ENCODE measurements around the gene MSGN1. TPM values are rescaled to one million over a fixed set of nuclear protein-coding genes. Genes with fewer than 3 reads are reported as not detected.

The MSGN1 gene
- total RNA-seq: not detected
- long read RNA-seq: 0 reads

- ATAC-seq: no peak
- intact Hi-C loops (cut with DNase I): no loop called here
- no peak for DNase-seq (ENCODE audit: missing footprints)
These were observed at the start of gene MSGN1 for GRCh38 chr2:17816396-17817245. TSS of gene MSGN1 (plus strand) at chr2:17816460. CDS start at chr2:17816519, 59 bp downstream.

GRCh38 chr2:17768894-17769293, 47.4 kb upstream of the MSGN1 start:
- intact Hi-C loops (cut with DNase I): loop anchor here (5.0 kb wide), 1 partner anchor 53 kb away; no protein-coding TSS in a partner anchor
- no peak for DNase-seq (ENCODE audit: missing footprints)
- no peak for ATAC-seq

- no peak for ATAC-seq
- intact Hi-C loops (cut with DNase I): no loop called here
These were observed 44.3 kb upstream of the MSGN1 start for GRCh38 chr2:17771956-17772355.

GRCh38 chr2:17772532-17772931, 43.7 kb upstream of the MSGN1 start:
- intact Hi-C loops (cut with DNase I): no loop called here
- no peak for DNase-seq (ENCODE audit: missing footprints)
- no peak for ATAC-seq

More at GRCh38 chr2:17771956-17772355, 44.3 kb upstream of the MSGN1 start:
- DNase-seq (ENCODE audit: missing footprints): no peak

- DNase-seq (ENCODE audit: missing footprints) (no peak), ATAC-seq (no peak)
- intact Hi-C loops (cut with DNase I): no loop called here
These were observed 35.7 kb upstream of the MSGN1 start for GRCh38 chr2:17780546-17780945.

GRCh38 chr2:17781482-17781881, 34.8 kb upstream of the MSGN1 start:
- ATAC-seq (no peak), DNase-seq (ENCODE audit: missing footprints) (no peak)
- intact Hi-C loops (cut with DNase I): no loop called here

- intact Hi-C loops (cut with DNase I): no loop called here
- no peak for DNase-seq (ENCODE audit: missing footprints)
- no peak for ATAC-seq
These were observed 29.5 kb upstream of the MSGN1 start for GRCh38 chr2:17786727-17787126.

- DNase-seq (ENCODE audit: missing footprints): no peak
- no peak for ATAC-seq
- intact Hi-C loops (cut with DNase I): no loop called here
These were observed 27.5 kb upstream of the MSGN1 start for GRCh38 chr2:17788773-17789172.

- DNase-seq (ENCODE audit: missing footprints): no peak
- no peak for ATAC-seq
- intact Hi-C loops (cut with DNase I): no loop called here
These were observed 25.7 kb upstream of the MSGN1 start for GRCh38 chr2:17790536-17790935.

- ATAC-seq (no peak), DNase-seq (ENCODE audit: missing footprints) (no peak)
- intact Hi-C loops (cut with DNase I): no loop called here
These were observed 25.0 kb upstream of the MSGN1 start for GRCh38 chr2:17791121-17791816.

GRCh38 chr2:17791817-17792130, 24.5 kb upstream of the MSGN1 start:
- ATAC-seq (no peak), DNase-seq (ENCODE audit: missing footprints) (no peak)
- intact Hi-C loops (cut with DNase I): no loop called here

GRCh38 chr2:17792515-17792914, 23.7 kb upstream of the MSGN1 start:
- intact Hi-C loops (cut with DNase I): no loop called here
- ATAC-seq: no peak

GRCh38 chr2:17793296-17793695, 23.0 kb upstream of the MSGN1 start:
- DNase-seq (ENCODE audit: missing footprints) (no peak), ATAC-seq (no peak)
- intact Hi-C loops (cut with DNase I): no loop called here

More at GRCh38 chr2:17792515-17792914, 23.7 kb upstream of the MSGN1 start:
- no peak for DNase-seq (ENCODE audit: missing footprints)

GRCh38 chr2:17793803-17794354, 22.4 kb upstream of the MSGN1 start:
- DNase-seq (ENCODE audit: missing footprints) (no peak), ATAC-seq (no peak)
- intact Hi-C loops (cut with DNase I): no loop called here

GRCh38 chr2:17795309-17795708, 21.0 kb upstream of the MSGN1 start:
- ATAC-seq (no peak), DNase-seq (ENCODE audit: missing footprints) (no peak)
- intact Hi-C loops (cut with DNase I): no loop called here

- DNase-seq (ENCODE audit: missing footprints) (no peak), ATAC-seq (no peak)
These were observed 17.9 kb upstream of the MSGN1 start for GRCh38 chr2:17798338-17798737.

GRCh38 chr2:17799301-17800120, 16.7 kb upstream of the MSGN1 start:
- ATAC-seq (peak; percentile 75), DNase-seq (ENCODE audit: missing footprints) (no peak)
- intact Hi-C loops (cut with DNase I): no loop called here

More at GRCh38 chr2:17798338-17798737, 17.9 kb upstream of the MSGN1 start:
- intact Hi-C loops (cut with DNase I): no loop called here

GRCh38 chr2:17800219-17800618, 16.0 kb upstream of the MSGN1 start:
- DNase-seq (ENCODE audit: missing footprints) (no peak), ATAC-seq (peak; percentile 81)
- intact Hi-C loops (cut with DNase I): no loop called here
